ENCODE data around the gene ITGA7. TPM values are rescaled to one million over a fixed set of nuclear protein-coding genes. Genes with fewer than 3 reads are reported as not detected.
A peak's percentile ranks its signal among the peaks of the same experiment; 100 is the strongest.

Gene ITGA7
- total and polyA plus RNA-seq, 2 of the 8 experiments (the other 6 are each of a cell fraction or from before 2014, with no cell fraction given) = 57.6 to 86.1 TPM

DNA sequence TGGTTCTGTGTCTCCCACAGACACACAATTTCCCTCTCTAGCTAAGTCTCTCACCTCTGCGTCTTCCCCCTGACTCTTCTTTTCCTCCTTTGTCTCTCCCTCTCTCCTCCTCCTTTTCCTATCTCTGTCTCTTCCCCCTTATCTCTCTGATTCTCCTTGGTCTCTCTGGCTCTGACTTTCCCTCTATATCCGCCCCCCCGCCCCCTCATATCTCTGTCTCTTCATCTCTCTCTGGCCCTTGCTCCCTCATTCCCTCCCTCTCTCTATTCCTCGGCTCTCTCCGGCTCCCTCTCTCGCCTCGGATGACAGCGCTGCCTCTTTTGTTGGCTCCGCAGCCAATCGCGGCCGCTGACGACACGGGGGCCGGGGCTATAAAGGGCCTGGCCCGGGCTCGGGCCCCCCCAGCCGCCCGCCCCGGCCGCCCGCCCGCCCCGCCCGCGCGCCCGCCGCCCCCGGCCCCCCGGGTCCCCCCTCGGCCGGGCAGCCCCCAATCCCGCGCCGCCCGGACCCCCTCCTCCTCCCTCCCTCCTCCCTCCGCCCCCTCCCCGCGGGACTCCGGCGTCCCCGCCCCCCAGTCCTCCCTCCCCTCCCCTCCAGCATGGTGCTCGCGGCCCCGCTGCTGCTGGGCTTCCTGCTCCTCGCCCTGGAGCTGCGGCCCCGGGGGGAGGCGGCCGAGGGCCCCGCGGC, 35.2 kb upstream of the ITGA7 start, which contains the start of gene GDF11 (continued):
- no peak for TF ChIP-seq ATF2 (IDR thresholded peaks at IDR 0.05; ENCODE audit: low read length)
- TF ChIP-seq TAF1 (IDR thresholded peaks at IDR 0.05; ENCODE audit: low read depth, low read length) = peak; percentile 30; the same call in 1 of the 2 replicates
- TF ChIP-seq CREB1 (IDR thresholded peaks at IDR 0.05) = peak; percentile 51; the same call in 1 of the 2 replicates
- TF ChIP-seq SIN3A (conservative IDR thresholded peaks at IDR 0.05 in 1 of 2, IDR thresholded peaks at IDR 0.05 in 1 of 2; ENCODE audit: low read depth in 1 of 2, low read length in 2 of 2) = 0 out of 4 replicates have a peak, but pooled peaks have one; percentile 41 to 42
- no peak for TF ChIP-seq TEAD4 (IDR thresholded peaks at IDR 0.05; ENCODE audit: low read depth, low read length)
- TF ChIP-seq CHD1 (IDR thresholded peaks at IDR 0.05; ENCODE audit: low read depth, low read length) = no peak
- no peak for TF ChIP-seq BCL11A (IDR thresholded peaks at IDR 0.05; ENCODE audit: low read depth in 2 of 2, low read length in 2 of 2)
- TF ChIP-seq CEBPB (IDR thresholded peaks at IDR 0.05; ENCODE audit: low read depth, low read length) = no peak
- no peak for TF ChIP-seq RNF2 (IDR thresholded peaks at IDR 0.05; ENCODE audit: borderline replicate concordance, low read depth, low read length, missing control alignments, poor library complexity, severe bottlenecking)
- TF ChIP-seq NANOG (IDR thresholded peaks at IDR 0.05; ENCODE audit: insufficient read depth, low read depth, low read length, poor library complexity, severe bottlenecking) = no peak
- no peak for TF ChIP-seq RAD21 (IDR thresholded peaks at IDR 0.05 in 1 of 2, conservative IDR thresholded peaks at IDR 0.05 in 1 of 2; ENCODE audit: low read depth in 2 of 2, low read length in 2 of 2)
- no peak for TF ChIP-seq FOSL1 (IDR thresholded peaks at IDR 0.05; ENCODE audit: insufficient read depth, low read depth, low read length)
- no peak for TF ChIP-seq ZNF274 (IDR thresholded peaks at IDR 0.05; ENCODE audit: borderline replicate concordance, extremely low read depth, low read length)
